ENCODE results near the gene SHISAL2A. TPM values are rescaled to one million over a fixed set of nuclear protein-coding genes. Genes with fewer than 3 reads are reported as not detected.

SHISAL2A gene
- total and polyA plus RNA-seq, 2 of the 8 experiments (the other 6 are each of a cell fraction or from before 2014, with no cell fraction given), result 0.74 to 2.1 TPM

DNA sequence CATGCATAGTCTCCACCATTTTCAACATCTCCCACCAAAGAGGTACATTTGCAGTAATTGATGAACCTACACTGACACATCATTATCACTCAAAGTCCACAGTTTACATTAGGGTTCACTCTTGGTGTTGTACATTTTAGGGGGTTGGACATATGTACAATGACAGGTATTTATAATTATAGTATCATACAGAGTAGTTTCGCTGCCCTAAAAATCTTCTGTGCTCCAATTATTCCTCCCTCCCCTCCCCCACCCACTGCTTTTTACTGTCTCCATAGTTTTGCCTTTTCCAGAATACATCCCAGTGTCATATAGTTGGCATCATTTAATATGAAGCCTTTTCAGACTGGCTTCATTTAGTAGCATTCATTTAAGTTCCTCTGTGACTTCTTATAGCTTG lies 51.6 kb downstream of the SHISAL2A start (continued):
- TF ChIP-seq RNF2 (IDR thresholded peaks at IDR 0.05; ENCODE audit: borderline replicate concordance, low read depth, low read length, missing control alignments, poor library complexity, severe bottlenecking) (no peak), FOSL1 (IDR thresholded peaks at IDR 0.05; ENCODE audit: insufficient read depth, low read depth, low read length) (no peak), CHD2 (IDR thresholded peaks at IDR 0.05; ENCODE audit: low read length) (no peak), ATF3 (IDR thresholded peaks at IDR 0.05; ENCODE audit: insufficient read depth, low read depth, low read length) (no peak)
- TF ChIP-seq, protein P1, sequence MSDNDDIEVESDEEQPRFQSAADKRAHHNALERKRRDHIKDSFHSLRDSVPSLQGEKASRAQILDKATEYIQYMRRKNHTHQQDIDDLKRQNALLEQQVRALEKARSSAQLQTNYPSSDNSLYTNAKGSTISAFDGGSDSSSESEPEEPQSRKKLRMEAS (IDR thresholded peaks at IDR 0.05), result no peak

Data from H1 (cell line).